HG03280 (cell line): ENCODE results near the gene PAM.

Experiments used
- ATAC-seq: cut with Tn5 transposase; IDR thresholded peaks from one replicate; pipeline ENCODE4 v1.9.1; 2021; ENCODE audit warnings: mild to moderate bottlenecking, moderate library complexity; ENCODE audit not compliant: unreplicated experiment

PAM gene

GRCh38 chr5:102754767-102755431, at the start of gene PAM:
TSS of gene PAM (plus strand) at chr5:102755305. CDS start at chr5:102866196, 110,891 bp downstream.
- ATAC-seq, result peak; percentile 85

GRCh38 chr5:102711525-102712385, 43.4 kb upstream of the PAM start:
- no peak for ATAC-seq

- no peak for ATAC-seq
Observed at GRCh38 chr5:102713278-102713677, 41.8 kb upstream of the PAM start.

- ATAC-seq, result no peak
Observed at GRCh38 chr5:102713682-102714231, 41.3 kb upstream of the PAM start.

- no peak for ATAC-seq
Observed at GRCh38 chr5:102715082-102715807, 39.9 kb upstream of the PAM start.

GRCh38 chr5:102716017-102716416, 39.1 kb upstream of the PAM start:
- ATAC-seq, result no peak

GRCh38 chr5:102718819-102719218, 36.3 kb upstream of the PAM start:
- no peak for ATAC-seq

GRCh38 chr5:102719886-102720285, 35.2 kb upstream of the PAM start:
- no peak for ATAC-seq

- ATAC-seq, result no peak
Observed at GRCh38 chr5:102720969-102721368, 34.1 kb upstream of the PAM start.

GRCh38 chr5:102722931-102723330, 32.2 kb upstream of the PAM start:
- ATAC-seq, result no peak

- no peak for ATAC-seq
Observed at GRCh38 chr5:102731693-102732092, 23.4 kb upstream of the PAM start.

- ATAC-seq, result no peak
Observed at GRCh38 chr5:102733534-102733933, 21.6 kb upstream of the PAM start.

GRCh38 chr5:102737161-102737560, 17.9 kb upstream of the PAM start:
- no peak for ATAC-seq

GRCh38 chr5:102737805-102738469, 17.2 kb upstream of the PAM start:
- ATAC-seq, result no peak

GRCh38 chr5:102740515-102740914, 14.6 kb upstream of the PAM start:
- no peak for ATAC-seq

GRCh38 chr5:102742215-102742614, 12.9 kb upstream of the PAM start:
- ATAC-seq, result no peak

- ATAC-seq, result no peak
Observed at GRCh38 chr5:102743900-102744299, 11.2 kb upstream of the PAM start.

GRCh38 chr5:102747386-102748166, 7.5 kb upstream of the PAM start:
- ATAC-seq, result peak; percentile 67

- no peak for ATAC-seq
Observed at GRCh38 chr5:102749416-102750030, 5.6 kb upstream of the PAM start.
